Osteoblast (primary cell): ENCODE measurements around the gene DOC2B. TPM values are rescaled to one million over a fixed set of nuclear protein-coding genes. Genes with fewer than 3 reads are reported as not detected.
"Not testable (repeated sequence)": the region's sequence is repeated elsewhere in the genome, so short reads cannot be mapped to it uniquely, and the experiment has no call there.

ENCODE experiments used
- DNase-seq: peaks from one replicate; pipeline ENCODE4 v3.0.0; 2011; ENCODE audit warnings: low spot score, mixed read lengths; ENCODE audit not compliant: insufficient read length; ENCODE audit errors: missing footprints
- H2AFZ ChIP-seq: 2 replicates; pipeline ENCODE4 v1.6.0; 2011; ENCODE audit warnings: mild to moderate bottlenecking, low read length
- H3K27ac ChIP-seq: 2 replicates; pipeline ENCODE4 v1.5.1; 2011; ENCODE audit warnings: mild to moderate bottlenecking, low read depth, low read length, moderate library complexity
- H3K27me3 ChIP-seq: 2 replicates; pipeline ENCODE4 v1.6.0; 2012; ENCODE audit warnings: mild to moderate bottlenecking, control low read depth, inconsistent platforms, low read length, moderate library complexity; ENCODE audit not compliant: insufficient read depth
- H3K36me3 ChIP-seq: 2 replicates; pipeline ENCODE4 v1.5.1; 2011; ENCODE audit warnings: mild to moderate bottlenecking, low read length, control low read depth, moderate library complexity; ENCODE audit not compliant: insufficient read depth
- H3K4me1 ChIP-seq: 2 replicates; pipeline ENCODE4 v1.5.1; 2011; ENCODE audit warnings: mild to moderate bottlenecking, low read length, control low read depth, moderate library complexity; ENCODE audit not compliant: insufficient read depth
- H3K4me2 ChIP-seq: 2 replicates; pipeline ENCODE4 v1.6.0; 2011; ENCODE audit warnings: mild to moderate bottlenecking, low read length; ENCODE audit not compliant: insufficient read depth
- H3K4me3 ChIP-seq: fragments of 200-600 bp; sonication (generic); 3 replicates; pipeline ENCODE4 v1.5.1; 2012; ENCODE audit warnings: mild to moderate bottlenecking, low read length, inconsistent platforms; ENCODE audit not compliant: insufficient read depth
- H3K79me2 ChIP-seq: 2 replicates; pipeline ENCODE4 v1.6.0; 2012; ENCODE audit warnings: mild to moderate bottlenecking, low read length, control low read depth, inconsistent platforms; ENCODE audit not compliant: insufficient read depth
- H3K9me3 ChIP-seq: 2 replicates; pipeline ENCODE4 v1.5.1; 2011; ENCODE audit warnings: low read depth, low read length, control low read depth
- H4K20me1 ChIP-seq: 2 replicates; pipeline ENCODE4 v1.6.0; 2012; ENCODE audit warnings: mild to moderate bottlenecking, low read length, control low read depth; ENCODE audit not compliant: insufficient read depth
- total RNA-seq: library from RNA; depleted of rRNA; stranded (reverse); fragments of >200 nt; gene quantifications from 2 replicates; pipeline ENCODE4 v1.2.3, GENCODE V29; 2012
- TF ChIP-seq, protein P1 (sequence below): IDR thresholded peaks from 2 replicates; pipeline ENCODE4 v1.5.1; 2011; ENCODE audit warnings: mild to moderate bottlenecking, low read depth, low read length, moderate library complexity; ENCODE audit errors: extremely low read depth

DOC2B gene
- total RNA-seq, 1 donor, result not detected

GRCh38 chr17:205148-205669 is 23.8 kb upstream of the DOC2B start:
- DNase-seq, result peak; percentile 71
- H3K9me3 ChIP-seq, result no peaks in the 10 kb centered on the region
- peaks cover 3% of the 10 kb centered on the region for H3K27me3 ChIP-seq
- H3K36me3 ChIP-seq, result no peaks in the 10 kb centered on the region
- no peak overlapping the region for H3K4me3 ChIP-seq
- TF ChIP-seq, protein P1, sequence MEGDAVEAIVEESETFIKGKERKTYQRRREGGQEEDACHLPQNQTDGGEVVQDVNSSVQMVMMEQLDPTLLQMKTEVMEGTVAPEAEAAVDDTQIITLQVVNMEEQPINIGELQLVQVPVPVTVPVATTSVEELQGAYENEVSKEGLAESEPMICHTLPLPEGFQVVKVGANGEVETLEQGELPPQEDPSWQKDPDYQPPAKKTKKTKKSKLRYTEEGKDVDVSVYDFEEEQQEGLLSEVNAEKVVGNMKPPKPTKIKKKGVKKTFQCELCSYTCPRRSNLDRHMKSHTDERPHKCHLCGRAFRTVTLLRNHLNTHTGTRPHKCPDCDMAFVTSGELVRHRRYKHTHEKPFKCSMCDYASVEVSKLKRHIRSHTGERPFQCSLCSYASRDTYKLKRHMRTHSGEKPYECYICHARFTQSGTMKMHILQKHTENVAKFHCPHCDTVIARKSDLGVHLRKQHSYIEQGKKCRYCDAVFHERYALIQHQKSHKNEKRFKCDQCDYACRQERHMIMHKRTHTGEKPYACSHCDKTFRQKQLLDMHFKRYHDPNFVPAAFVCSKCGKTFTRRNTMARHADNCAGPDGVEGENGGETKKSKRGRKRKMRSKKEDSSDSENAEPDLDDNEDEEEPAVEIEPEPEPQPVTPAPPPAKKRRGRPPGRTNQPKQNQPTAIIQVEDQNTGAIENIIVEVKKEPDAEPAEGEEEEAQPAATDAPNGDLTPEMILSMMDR, result no peak
- no peaks in the 10 kb centered on the region for H3K79me2 ChIP-seq
- H2AFZ ChIP-seq, result no peak overlapping the region
- no peaks in the 10 kb centered on the region for H3K4me1 ChIP-seq
- no peak overlapping the region for H3K27ac ChIP-seq
- no peaks in the 10 kb centered on the region for H4K20me1 ChIP-seq
- H3K4me2 ChIP-seq, result no peak overlapping the region

GRCh38 chr17:204427-205147 is 23.1 kb upstream of the DOC2B start:
- Histone ChIP-seq H3K36me3 (no peaks in the 10 kb centered on the region), H3K4me1 (no peaks in the 10 kb centered on the region), H4K20me1 (no peaks in the 10 kb centered on the region), H3K4me3 (no peak overlapping the region), H3K27ac (no peak overlapping the region), H3K4me2 (no peak overlapping the region), H3K79me2 (no peaks in the 10 kb centered on the region), H3K27me3 (peaks cover 9% of the 10 kb centered on the region), H2AFZ (no peak overlapping the region), H3K9me3 (no peaks in the 10 kb centered on the region)
- DNase-seq, result peak; percentile 62
- TF ChIP-seq, protein P1, result no peak

DNA sequence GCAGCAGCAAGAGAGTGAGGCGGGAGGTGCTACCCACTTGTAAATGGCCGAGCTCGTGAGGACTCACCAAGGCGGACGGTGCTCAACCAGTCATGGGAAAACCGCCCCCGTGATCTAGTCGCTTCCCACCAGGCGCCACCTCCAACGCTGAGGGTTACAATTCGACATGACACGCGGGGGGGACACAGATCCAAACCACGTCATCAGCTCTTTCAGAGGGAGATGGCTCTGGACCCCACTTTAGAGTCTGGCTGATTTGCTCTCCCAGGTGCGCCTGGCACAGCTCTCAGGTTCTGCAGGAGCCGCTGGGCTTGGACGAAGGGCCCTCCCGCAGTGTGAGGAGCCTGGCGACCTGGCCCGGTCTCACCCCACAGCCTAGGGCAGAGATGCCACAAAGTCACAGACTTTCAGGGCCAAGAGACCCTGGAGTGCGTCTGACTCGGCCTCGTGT is 21.1 kb upstream of the DOC2B start:
- H3K36me3 ChIP-seq, result no peaks in the 10 kb centered on the region
- H3K9me3 ChIP-seq, result no peaks in the 10 kb centered on the region
- H3K4me2 ChIP-seq, result no peak overlapping the region
- TF ChIP-seq, protein P1, result no peak
- no peak overlapping the region for H2AFZ ChIP-seq
- no peaks in the 10 kb centered on the region for H3K4me1 ChIP-seq
- H3K27me3 ChIP-seq, result peaks cover 14% of the 10 kb centered on the region
- no peak overlapping the region for H3K27ac ChIP-seq
- DNase-seq, result peak; percentile 38
- no peak overlapping the region for H3K4me3 ChIP-seq
- no peaks in the 10 kb centered on the region for H3K79me2 ChIP-seq
- H4K20me1 ChIP-seq, result no peaks in the 10 kb centered on the region

DNA sequence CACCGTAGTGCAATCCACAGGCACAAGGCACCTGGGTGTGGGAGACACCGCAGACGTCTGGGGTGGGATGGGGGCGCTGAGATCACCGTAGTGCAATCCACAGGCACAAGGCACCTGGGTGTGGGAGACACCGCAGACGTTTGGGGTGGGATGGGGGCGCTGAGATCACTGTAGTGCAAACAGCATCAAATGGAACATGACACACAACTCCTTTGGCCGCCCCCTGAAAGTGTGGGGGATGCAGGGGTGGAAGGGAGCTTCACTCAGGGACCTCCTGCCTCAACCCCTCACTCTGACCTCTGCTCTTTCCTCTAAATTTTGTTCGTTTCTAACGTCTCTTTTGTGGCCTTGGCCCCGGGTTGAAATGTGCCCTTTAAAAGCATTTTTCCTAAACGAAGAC is 20.3 kb upstream of the DOC2B start:
- not testable (repeated sequence) for H3K79me2 ChIP-seq, H4K20me1 ChIP-seq, H3K4me2 ChIP-seq, H3K4me3 ChIP-seq, H3K9me3 ChIP-seq, H3K36me3 ChIP-seq, H3K27ac ChIP-seq, DNase-seq, H2AFZ ChIP-seq, H3K4me1 ChIP-seq
- peaks cover 14% of the 10 kb centered on the region for H3K27me3 ChIP-seq

DNA sequence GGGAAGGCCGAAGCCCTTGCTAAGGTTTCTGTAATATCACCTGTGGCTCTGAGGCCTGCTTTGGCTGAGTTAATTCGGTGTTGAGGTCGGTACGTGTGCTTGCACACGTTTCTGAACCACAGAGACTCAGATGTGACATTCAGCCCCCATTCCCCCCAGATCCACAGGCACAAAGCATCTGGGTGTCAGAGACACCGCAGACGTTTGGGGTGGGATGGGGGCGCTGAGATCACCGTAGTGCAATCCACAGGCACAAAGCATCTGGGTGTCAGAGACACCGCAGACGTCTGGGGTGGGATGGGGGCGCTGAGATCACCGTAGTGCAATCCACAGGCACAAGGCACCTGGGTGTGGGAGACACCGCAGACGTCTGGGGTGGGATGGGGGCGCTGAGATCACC is 19.8 kb upstream of the DOC2B start:
- not testable (repeated sequence) for H3K4me3 ChIP-seq

More for the DNA sequence above, 19.8 kb upstream of the DOC2B start:
- not testable (repeated sequence) for H3K4me2 ChIP-seq, H3K27ac ChIP-seq, H4K20me1 ChIP-seq, H2AFZ ChIP-seq, H3K36me3 ChIP-seq, H3K4me1 ChIP-seq, H3K79me2 ChIP-seq, H3K9me3 ChIP-seq
- H3K27me3 ChIP-seq, result peaks cover 19% of the 10 kb centered on the region
- peak; percentile 26 for DNase-seq
